HG02610 (cell line): ENCODE measurements around the gene CDH20.
A peak's percentile ranks its signal among the peaks of the same experiment; 100 is the strongest.

Experiments used
- ATAC-seq: cut with Tn5 transposase; IDR thresholded peaks from one replicate; pipeline ENCODE4 v1.9.1; 2021; ENCODE audit warnings: mild to moderate bottlenecking, moderate library complexity; ENCODE audit not compliant: unreplicated experiment

The CDH20 gene

GRCh38 chr18:61502472-61502871, 169.2 kb downstream of the CDH20 start:
- ATAC-seq = peak; percentile 69

GRCh38 chr18:61503688-61504087, 170.5 kb downstream of the CDH20 start:
- ATAC-seq = no peak

DNA sequence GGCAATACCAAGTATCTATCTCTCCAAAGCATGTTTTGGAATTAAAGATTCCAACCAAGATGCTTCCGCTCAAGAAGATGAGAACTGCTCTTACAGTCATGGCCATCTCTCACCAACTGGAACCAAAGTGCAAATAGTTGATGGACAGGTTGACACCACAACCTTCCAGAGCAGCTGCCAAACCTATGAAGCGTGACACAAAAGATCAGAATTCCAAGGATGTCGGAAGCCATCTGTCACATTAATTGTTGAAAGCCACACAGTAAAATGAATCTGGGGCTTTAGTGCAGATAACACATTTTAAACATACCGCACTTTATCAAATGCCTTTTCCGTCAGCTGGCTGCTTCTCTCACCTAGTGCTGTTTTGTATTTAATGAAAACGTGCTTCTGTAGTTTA, 195.7 kb downstream of the CDH20 start:
- no peak for ATAC-seq

GRCh38 chr18:61530681-61531080, 197.5 kb downstream of the CDH20 start:
- no peak for ATAC-seq

DNA sequence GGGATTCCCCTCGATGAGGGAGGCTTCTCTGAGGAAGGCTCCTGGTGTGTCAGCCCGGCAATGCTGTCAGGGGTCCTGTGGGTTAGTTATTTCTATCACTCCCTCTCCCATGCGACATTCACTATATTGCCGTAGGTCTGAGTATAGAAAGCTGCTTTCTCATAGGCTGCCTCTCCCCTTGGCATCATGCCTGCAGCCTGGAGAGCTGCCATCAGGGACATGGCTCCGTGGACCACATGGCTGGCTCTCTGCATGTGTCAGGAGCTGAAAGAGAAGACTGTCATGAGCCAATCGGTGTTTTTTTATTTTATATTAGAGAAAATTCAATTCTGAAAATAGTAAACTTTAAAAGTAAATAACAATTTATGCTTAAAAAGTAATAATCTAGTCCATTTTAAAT, 198.0 kb downstream of the CDH20 start:
- ATAC-seq = no peak

DNA sequence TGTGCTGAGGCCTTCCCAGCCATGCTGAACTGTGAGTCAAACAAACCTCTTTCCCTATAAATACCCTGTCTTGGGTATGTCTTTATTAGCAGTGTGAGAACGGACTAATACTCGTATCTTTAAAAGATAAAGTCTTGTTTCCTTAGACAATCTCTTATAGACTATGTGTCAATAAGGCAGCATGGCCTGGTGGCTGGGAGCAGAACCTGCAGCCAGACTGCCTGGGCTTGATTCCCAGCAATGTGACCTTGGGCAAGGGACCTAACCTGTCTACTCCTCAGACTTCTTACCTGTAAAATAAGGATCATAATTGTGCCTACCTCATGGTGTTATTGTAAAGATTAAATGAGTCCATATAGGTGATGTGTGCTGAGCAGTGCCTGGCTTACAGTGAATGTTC, 198.7 kb downstream of the CDH20 start:
- ATAC-seq = no peak

DNA sequence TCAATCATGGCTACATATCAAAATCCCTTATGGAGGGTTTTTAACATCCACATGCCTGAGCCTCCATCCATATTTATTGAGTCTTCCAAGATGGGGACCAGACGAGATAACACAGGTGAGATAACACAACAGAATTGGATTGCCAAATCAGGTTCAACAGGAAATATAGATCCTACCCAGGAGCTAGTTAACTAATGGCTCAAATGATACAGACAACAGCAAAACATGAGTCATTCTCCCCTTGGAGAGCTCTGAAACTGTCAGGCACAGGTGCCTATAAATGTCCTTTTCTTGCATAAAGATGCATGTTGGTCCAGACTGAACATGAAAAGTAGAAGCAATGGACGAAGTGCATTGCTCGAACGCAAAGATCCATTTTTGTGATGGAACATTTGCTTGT, 202.2 kb downstream of the CDH20 start:
- ATAC-seq = no peak

DNA sequence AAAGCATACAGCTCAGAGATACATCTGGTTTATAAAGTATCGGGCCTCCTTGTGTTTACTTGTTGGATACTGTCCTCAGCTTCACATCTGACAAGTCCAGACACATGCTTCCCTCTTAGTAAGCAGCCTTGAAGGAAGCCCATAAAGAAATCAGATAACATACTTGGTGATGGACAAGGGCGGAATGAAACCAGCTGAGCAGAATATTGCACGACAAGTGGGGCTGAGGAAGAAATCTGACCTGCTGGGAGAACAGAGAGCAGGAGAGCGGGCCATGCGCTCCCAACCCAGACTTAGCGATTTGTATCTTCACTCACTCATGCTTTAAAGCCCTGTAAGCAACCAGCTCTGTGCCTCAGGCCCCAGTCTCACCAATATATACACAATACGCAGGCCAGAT, 208.4 kb downstream of the CDH20 start:
- ATAC-seq = no peak

DNA sequence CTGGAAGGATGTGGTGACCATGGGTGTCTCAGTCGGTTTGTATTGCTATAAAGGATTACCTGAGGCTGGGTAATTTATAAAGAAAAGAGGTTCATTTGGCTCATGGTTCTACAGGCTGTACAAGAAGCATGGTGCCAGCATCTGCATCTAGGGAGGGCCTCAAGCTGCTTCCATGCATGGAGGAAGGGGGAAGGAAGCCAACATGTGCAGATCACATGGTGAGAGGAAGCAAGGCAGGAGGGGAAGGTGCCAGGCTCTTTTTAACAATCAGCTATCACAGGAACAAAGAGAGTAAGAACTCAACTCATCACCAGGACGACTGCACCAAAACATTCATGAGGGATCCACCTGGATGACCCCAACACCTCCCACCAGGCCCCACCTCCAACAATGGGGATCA, 209.4 kb downstream of the CDH20 start:
- no peak for ATAC-seq

GRCh38 chr18:61543518-61543917, 210.3 kb downstream of the CDH20 start:
- ATAC-seq = no peak

DNA sequence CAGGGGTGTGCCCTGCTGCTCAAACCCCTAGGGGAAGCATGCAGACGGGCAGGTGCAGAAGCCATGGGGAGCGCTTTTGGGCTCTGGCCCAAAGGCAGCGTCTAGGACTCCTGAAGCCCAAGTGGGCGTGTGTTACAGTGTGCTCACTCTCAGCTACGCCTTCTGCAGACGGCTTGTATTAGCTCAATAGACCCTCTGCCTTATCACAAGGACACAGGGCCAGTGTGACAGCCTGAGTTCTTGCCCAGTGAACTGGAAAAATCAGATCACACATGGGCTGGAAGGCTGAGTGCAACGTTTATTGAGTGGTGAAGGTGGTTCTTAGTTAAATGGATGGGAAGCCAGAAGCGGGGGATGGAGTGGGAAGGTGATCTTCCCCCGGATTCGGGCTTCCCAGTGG, 210.9 kb downstream of the CDH20 start:
- no peak for ATAC-seq

GRCh38 chr18:61545281-61546245, 212.3 kb downstream of the CDH20 start:
- ATAC-seq = no peak

DNA sequence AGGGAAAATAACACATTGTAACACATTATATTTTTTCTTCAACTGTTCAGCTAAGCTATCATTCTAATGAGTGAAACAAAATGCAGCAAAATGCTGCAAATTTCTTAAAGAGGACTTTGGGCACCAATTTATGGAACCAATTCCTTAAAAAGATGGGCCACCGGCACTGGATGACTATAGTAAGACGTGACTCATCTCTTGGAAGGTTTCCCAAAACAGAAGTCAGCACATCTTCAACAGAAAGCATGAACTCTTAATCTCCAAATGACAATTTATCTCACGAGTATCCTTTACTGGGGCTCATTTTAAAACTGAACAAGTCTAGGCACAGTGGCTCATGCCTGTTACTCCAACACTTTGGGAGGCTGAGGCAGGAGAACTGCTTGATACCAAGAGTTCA, 213.4 kb downstream of the CDH20 start:
- no peak for ATAC-seq

GRCh38 chr18:61549416-61549815, 216.2 kb downstream of the CDH20 start:
- ATAC-seq = no peak

- no peak for ATAC-seq
Observed at GRCh38 chr18:61549889-61550288, 216.7 kb downstream of the CDH20 start.

GRCh38 chr18:61551586-61551985, 218.4 kb downstream of the CDH20 start:
- peak; percentile 74 for ATAC-seq

DNA sequence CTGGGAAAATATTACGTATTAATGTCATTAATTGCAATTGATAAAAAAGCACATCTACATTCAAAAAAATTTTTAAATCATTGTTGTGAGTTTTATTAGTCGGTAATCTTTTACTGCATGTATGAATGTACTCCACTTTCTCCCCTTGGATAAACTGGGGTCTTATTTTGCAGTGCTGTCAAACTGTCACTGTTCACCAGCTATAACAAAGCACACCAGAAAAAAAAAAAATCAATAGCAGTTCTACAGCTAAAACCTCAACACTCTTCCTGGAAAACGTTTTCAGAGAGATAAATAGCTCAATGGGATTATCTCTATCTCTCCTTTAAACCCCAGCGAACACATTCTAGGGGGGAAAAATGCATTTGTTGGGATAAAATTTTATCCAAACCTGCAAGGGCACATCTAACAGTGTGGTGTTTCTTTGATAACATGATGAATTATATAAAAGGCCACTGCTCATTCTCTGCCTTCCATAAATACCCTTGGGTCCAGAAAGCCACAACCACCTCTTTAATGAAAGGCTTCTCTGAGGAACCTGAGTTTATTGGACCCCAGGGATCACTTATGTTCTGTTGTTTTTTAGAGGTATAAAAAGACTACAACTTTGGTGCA, 219.9 kb downstream of the CDH20 start:
- no peak for ATAC-seq

DNA sequence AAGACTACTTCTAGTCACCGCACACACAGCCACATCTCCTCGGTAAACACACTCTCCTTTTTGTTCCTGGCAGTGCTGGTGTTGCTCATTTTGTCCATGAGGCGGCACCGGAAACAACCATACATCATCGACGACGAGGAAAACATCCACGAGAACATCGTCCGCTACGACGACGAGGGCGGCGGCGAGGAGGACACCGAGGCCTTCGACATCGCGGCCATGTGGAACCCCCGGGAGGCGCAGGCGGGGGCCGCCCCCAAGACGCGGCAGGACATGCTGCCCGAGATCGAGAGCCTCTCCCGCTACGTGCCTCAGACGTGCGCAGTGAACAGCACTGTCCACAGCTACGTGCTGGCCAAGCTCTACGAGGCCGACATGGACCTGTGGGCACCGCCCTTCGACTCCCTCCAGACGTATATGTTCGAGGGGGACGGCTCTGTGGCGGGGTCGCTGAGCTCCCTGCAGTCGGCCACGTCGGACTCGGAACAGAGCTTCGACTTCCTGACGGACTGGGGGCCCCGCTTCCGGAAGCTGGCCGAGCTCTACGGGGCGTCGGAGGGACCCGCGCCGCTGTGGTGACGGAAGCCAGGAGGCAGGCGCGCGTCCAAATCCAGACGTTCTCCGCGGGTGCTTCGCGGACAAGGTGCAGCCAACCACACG, 221.0 kb downstream of the CDH20 start:
- ATAC-seq = no peak

GRCh38 chr18:61554946-61555361, 221.7 kb downstream of the CDH20 start:
- ATAC-seq = no peak

DNA sequence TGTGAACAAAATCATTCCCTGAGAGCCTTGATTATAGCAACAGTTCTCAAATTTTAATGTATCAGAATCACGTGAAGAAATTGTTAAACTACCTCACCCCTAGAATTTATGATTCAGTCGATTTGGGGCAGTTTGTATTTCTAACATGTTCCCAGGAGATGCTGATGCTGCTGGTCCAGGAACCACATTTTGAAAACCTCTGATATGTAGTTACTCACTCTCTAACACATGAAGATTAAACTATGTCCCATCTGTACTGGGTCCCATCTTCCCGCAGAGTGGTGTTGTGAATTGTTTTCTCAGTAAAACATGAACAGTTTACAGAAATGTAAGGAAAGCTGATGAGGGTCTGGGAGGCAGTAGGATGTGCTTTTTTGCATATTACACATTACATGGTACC, 223.1 kb downstream of the CDH20 start:
- no peak for ATAC-seq

DNA sequence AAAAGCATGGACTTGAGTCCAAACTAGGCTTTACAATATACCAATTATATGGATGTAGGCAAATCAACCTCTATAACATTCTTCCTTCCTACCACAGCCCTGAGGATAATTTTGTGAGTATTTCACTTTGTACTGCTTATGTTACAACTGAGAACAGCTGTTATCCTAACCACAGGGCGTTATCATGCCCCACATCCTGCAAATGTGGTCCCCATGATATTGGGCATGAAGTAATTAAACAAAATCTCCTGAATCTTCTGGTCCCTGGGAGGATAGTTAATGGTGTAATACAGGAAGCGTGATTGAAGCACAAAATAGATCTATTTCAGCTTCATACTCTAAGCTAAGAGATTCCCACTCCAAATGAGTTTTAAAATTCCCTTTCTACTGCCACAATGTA, 223.6 kb downstream of the CDH20 start:
- ATAC-seq = no peak
